Measurements from ENCODE around the gene EML6. TPM values are rescaled to one million over a fixed set of nuclear protein-coding genes. Genes with fewer than 3 reads are reported as not detected.
A peak's percentile ranks its signal among the peaks of the same experiment; 100 is the strongest.

The EML6 gene
- total and polyA plus RNA-seq, 10 of the 15 experiments (the other 5 are each of a cell fraction or from before 2014, with no cell fraction given), result 0.09 to 0.67 (median 0.21) TPM

GRCh38 chr2:55013936-55014335 lies 290.5 kb downstream of the EML6 start:
- Histone ChIP-seq H3K27me3 (replicated peaks in 1 of 2; ENCODE audit: control insufficient read depth in 2 of 2, insufficient read depth in 2 of 2, low read length in 1 of 2) (no peaks in the 10 kb centered on the region), H4K20me1 (ENCODE audit: control insufficient read depth, insufficient read depth) (no peaks in the 10 kb centered on the region), H3K4me2 (ENCODE audit: control insufficient read depth, insufficient read depth) (no peak overlapping the region), H3K9me3 (replicated peaks; ENCODE audit: control insufficient read depth, insufficient read depth, low read length) (no peaks in the 10 kb centered on the region; the same call in 1 of the 3 replicates), H3K27ac (ENCODE audit: control insufficient read depth, insufficient read depth) (no peak overlapping the region), H3K36me3 (ENCODE audit: control insufficient read depth in 2 of 2, insufficient read depth in 2 of 2, low read length in 1 of 2) (0 out of 4 replicates have a peak, but pooled peaks cover 0 to 4% of the 10 kb centered on the region in 2 experiments), H2AFZ (ENCODE audit: control insufficient read depth, low read depth, low read length) (no peak overlapping the region), H3K4me1 (ENCODE audit: control insufficient read depth, insufficient read depth, low read length) (peaks cover 15% of the 10 kb centered on the region; the same call in 1 of the 2 replicates), H3K9ac (ENCODE audit: control insufficient read depth, insufficient read depth, low read length) (no peak overlapping the region), H3K4me3 (no peak overlapping the region), H3K79me2 (ENCODE audit: control insufficient read depth, insufficient read depth, low read length) (peaks cover 54% of the 10 kb centered on the region)
- in situ Hi-C loops (cut with MboI) (no loop called here), intact Hi-C loops (cut with micrococcal nuclease; ENCODE audit: unreplicated experiment) (loop anchor here (2.0 to 5.0 kb wide), 3 partner anchors 37 to 252 kb away; partner anchors contain the start of gene RTN4)
- ChIA-PET POLR2A (interaction anchor here (1.8 kb wide), 1 partner anchor 37 kb away, joined by 5 read pairs; the partner anchor contains the start of gene RTN4), CTCF (interaction anchor here (0.6 to 14.8 kb wide), 30 partner anchors 12 to 423 kb away, joined by 3 to 342 read pairs (median 4); partner anchors contain the start of gene RTN4), RAD21 (ENCODE audit: unreplicated experiment) (interaction anchor here (0.7 to 5.9 kb wide), 20 partner anchors 11 to 250 kb away, joined by 3 to 65 read pairs (median 6); partner anchors contain the start of gene RTN4), SMC1A (ENCODE audit: uncharacterized antibody, unreplicated experiment) (interaction anchor here (0.6 to 12.9 kb wide), 23 partner anchors 12 to 348 kb away, joined by 3 to 260 read pairs (median 7); partner anchors contain the start of gene RTN4)
- DNase-seq (ENCODE audit: low read depth, low spot score) (no peak), ATAC-seq (no peak), FAIRE-seq (no peak)
- WGBS (ENCODE audit: insufficient coverage, insufficient replicate concordance, low lambda C conversion rate, missing lambda C conversion rate), result 3% methylated on average over 1 of the region's 1 CpG
- TF ChIP-seq ZBED1 (IDR thresholded peaks at IDR 0.05; ENCODE audit: borderline replicate concordance) (no peak), PAX8 (IDR thresholded peaks at IDR 0.05) (no peak), CTCF (IDR thresholded peaks at IDR 0.05 in 2 of 3, conservative IDR thresholded peaks at IDR 0.05 in 1 of 3; ENCODE audit: control insufficient read depth in 2 of 3, extremely low read depth in 1 of 3, insufficient read depth in 1 of 3, low read depth in 3 of 3, low read length in 3 of 3) (peak in 1 of 3 experiments; percentile 32; a peak in 2 of 6 replicates), RAD21 (IDR thresholded peaks at IDR 0.05; ENCODE audit: insufficient read depth, low read depth, low read length) (peak; percentile 61), SMC3 (IDR thresholded peaks at IDR 0.05; ENCODE audit: borderline replicate concordance, low read length) (peak; percentile 15; the same call in 1 of the 2 replicates), PML (IDR thresholded peaks at IDR 0.05; ENCODE audit: low read length) (no peak)
- BruUV-seq (replicated peaks), result no TSS peak

Measured in GM12878 (cell line).